A673 (cell line): ENCODE measurements around the gene ASB15. TPM values are rescaled to one million over a fixed set of nuclear protein-coding genes. Genes with fewer than 3 reads are reported as not detected.

Experiments
- BruUV-seq: library from RNA; stranded (reverse); fragments of 400-500 nt; replicated peaks from 2 replicates; lab custom pipeline; 2021; lab: Mats Ljungman, UMichigan
- CTCF ChIA-PET: fragments of 300-600 bp; sonication (Branson Sonifier 250); formaldehyde crosslinking; loops from one replicate; lab custom pipeline; 2022; ENCODE audit warnings: antibody characterized with exemption; lab: Charles Lee
- POLR2A ChIA-PET: fragments of 300-600 bp; sonication (Branson Sonifier 250); formaldehyde crosslinking; loops from one replicate; lab custom pipeline; 2022; ENCODE audit warnings: antibody characterized with exemption; ENCODE audit not compliant: low non-redundant PET; lab: Charles Lee
- DNase-seq: peaks from one replicate; pipeline ENCODE4 v3.0.0-alpha.2; 2015; ENCODE audit warnings: low spot score
- H3K27ac ChIP-seq: fragments of 200-600 bp; sonication (generic); 2 replicates; pipeline ENCODE4 v1.5.1; 2016; ENCODE audit warnings: mixed run types, low read depth, mild to moderate bottlenecking, mixed read lengths, antibody characterized with exemption, low read length; ENCODE audit not compliant: poor library complexity, severe bottlenecking
- H3K27me3 ChIP-seq: fragments of 200-600 bp; sonication (generic); replicated peaks from 2 replicates; pipeline ENCODE4 v1.6.1; 2017; ENCODE audit warnings: mixed run types, low read depth, mild to moderate bottlenecking, mixed read lengths, antibody characterized with exemption, low read length; ENCODE audit not compliant: insufficient read depth, poor library complexity
- H3K36me3 ChIP-seq: fragments of 200-600 bp; sonication (generic); 2 replicates; pipeline ENCODE4 v1.6.1; 2016; ENCODE audit warnings: mixed run types, mild to moderate bottlenecking, mixed read lengths, antibody characterized with exemption, low read length; ENCODE audit not compliant: insufficient read depth, poor library complexity, severe bottlenecking
- H3K4me1 ChIP-seq: fragments of 200-600 bp; sonication (generic); 2 replicates; pipeline ENCODE4 v1.6.1; 2017; ENCODE audit warnings: mixed run types, mild to moderate bottlenecking, mixed read lengths, antibody characterized with exemption, low read length; ENCODE audit not compliant: insufficient read depth, poor library complexity, severe bottlenecking
- H3K4me3 ChIP-seq: fragments of 200-600 bp; sonication (generic); 2 replicates; pipeline ENCODE4 v1.5.1; 2016; ENCODE audit warnings: low read depth, mixed run types, mild to moderate bottlenecking, mixed read lengths, low read length; ENCODE audit not compliant: poor library complexity, severe bottlenecking
- H3K9me3 ChIP-seq: fragments of 200-600 bp; sonication (generic); 2 replicates; pipeline ENCODE4 v1.6.1; 2016; ENCODE audit warnings: mixed run types, low read depth, mild to moderate bottlenecking, mixed read lengths, antibody characterized with exemption, low read length; ENCODE audit not compliant: poor library complexity, severe bottlenecking
- CTCF ChIP-seq: fragments of 300-800, 200-600 bp; sonication (generic); conservative IDR thresholded peaks from 2 replicates; pipeline ENCODE4 v1.5.1; 2017; ENCODE audit warnings: low read depth, mild to moderate bottlenecking, antibody characterized with exemption, low read length, moderate library complexity, mixed read lengths
- EZH2 ChIP-seq: fragments of 200-600 bp; sonication (generic); IDR thresholded peaks from 2 replicates; pipeline ENCODE4 v1.6.1; 2017; ENCODE audit warnings: borderline replicate concordance, low read depth, mild to moderate bottlenecking, mixed read lengths, antibody characterized with exemption, low read length; ENCODE audit not compliant: poor library complexity, severe bottlenecking
- intact Hi-C: fragments of 100-400 bp; cut with micrococcal nuclease; formaldehyde crosslinking; loops from one replicate; pipeline ENCODE4 v1.10.0; 2022; ENCODE audit not compliant: unreplicated experiment
- total RNA-seq: library from RNA; stranded (reverse); gene quantifications from 2 replicates; pipeline ENCODE4 v1.2.3, GENCODE V29; 2021

ASB15 gene
- total RNA-seq, 1 experiment from 2014 or later: not detected

GRCh38 chr7:123571684-123572083 is 29.9 kb upstream of the ASB15 start:
- H3K4me1 ChIP-seq: no peaks in the 10 kb centered on the region
- no peak overlapping the region for H3K4me3 ChIP-seq
- H3K36me3 ChIP-seq: no peaks in the 10 kb centered on the region
- H3K27me3 ChIP-seq: no peaks in the 10 kb centered on the region
- H3K27ac ChIP-seq: no peak overlapping the region
- TF ChIP-seq EZH2 (no peak), CTCF (no peak)
- ChIA-PET POLR2A (no interaction called here), CTCF (no interaction called here)
- BruUV-seq: no TSS peak
- H3K9me3 ChIP-seq: no peaks in the 10 kb centered on the region
- DNase-seq: no peak
- intact Hi-C loops: no loop called here

- intact Hi-C loops: no loop called here
- no TSS peak for BruUV-seq
- no peaks in the 10 kb centered on the region for H3K4me1 ChIP-seq
- ChIA-PET CTCF (no interaction called here), POLR2A (no interaction called here)
- no peak overlapping the region for H3K4me3 ChIP-seq
- no peaks in the 10 kb centered on the region for H3K36me3 ChIP-seq
- H3K27ac ChIP-seq: no peak overlapping the region
- no peak for TF ChIP-seq EZH2
- no peak for TF ChIP-seq CTCF
- H3K27me3 ChIP-seq: no peaks in the 10 kb centered on the region
- H3K9me3 ChIP-seq: no peaks in the 10 kb centered on the region
- no peak for DNase-seq
Observed at GRCh38 chr7:123573341-123573740, 28.3 kb upstream of the ASB15 start.

- intact Hi-C loops: no loop called here
- H3K36me3 ChIP-seq: no peaks in the 10 kb centered on the region
- DNase-seq: no peak
- CTCF ChIA-PET: no interaction called here
- POLR2A ChIA-PET: no interaction called here
- no peak overlapping the region for H3K4me3 ChIP-seq
- H3K27ac ChIP-seq: no peak overlapping the region
- no TSS peak for BruUV-seq
- no peaks in the 10 kb centered on the region for H3K27me3 ChIP-seq
- no peaks in the 10 kb centered on the region for H3K9me3 ChIP-seq
- H3K4me1 ChIP-seq: no peaks in the 10 kb centered on the region
- TF ChIP-seq EZH2 (no peak), CTCF (no peak)
Observed at GRCh38 chr7:123573896-123574467, 27.6 kb upstream of the ASB15 start.
